ENCODE results near the gene CDH24. TPM values are rescaled to one million over a fixed set of nuclear protein-coding genes. Genes with fewer than 3 reads are reported as not detected.
A peak's percentile ranks its signal among the peaks of the same experiment; 100 is the strongest.

CDH24 gene
- total and polyA plus RNA-seq, 2 of the 13 experiments (the other 11 are each of a cell fraction or from before 2014, with no cell fraction given) = 0.69 to 0.99 TPM

DNA sequence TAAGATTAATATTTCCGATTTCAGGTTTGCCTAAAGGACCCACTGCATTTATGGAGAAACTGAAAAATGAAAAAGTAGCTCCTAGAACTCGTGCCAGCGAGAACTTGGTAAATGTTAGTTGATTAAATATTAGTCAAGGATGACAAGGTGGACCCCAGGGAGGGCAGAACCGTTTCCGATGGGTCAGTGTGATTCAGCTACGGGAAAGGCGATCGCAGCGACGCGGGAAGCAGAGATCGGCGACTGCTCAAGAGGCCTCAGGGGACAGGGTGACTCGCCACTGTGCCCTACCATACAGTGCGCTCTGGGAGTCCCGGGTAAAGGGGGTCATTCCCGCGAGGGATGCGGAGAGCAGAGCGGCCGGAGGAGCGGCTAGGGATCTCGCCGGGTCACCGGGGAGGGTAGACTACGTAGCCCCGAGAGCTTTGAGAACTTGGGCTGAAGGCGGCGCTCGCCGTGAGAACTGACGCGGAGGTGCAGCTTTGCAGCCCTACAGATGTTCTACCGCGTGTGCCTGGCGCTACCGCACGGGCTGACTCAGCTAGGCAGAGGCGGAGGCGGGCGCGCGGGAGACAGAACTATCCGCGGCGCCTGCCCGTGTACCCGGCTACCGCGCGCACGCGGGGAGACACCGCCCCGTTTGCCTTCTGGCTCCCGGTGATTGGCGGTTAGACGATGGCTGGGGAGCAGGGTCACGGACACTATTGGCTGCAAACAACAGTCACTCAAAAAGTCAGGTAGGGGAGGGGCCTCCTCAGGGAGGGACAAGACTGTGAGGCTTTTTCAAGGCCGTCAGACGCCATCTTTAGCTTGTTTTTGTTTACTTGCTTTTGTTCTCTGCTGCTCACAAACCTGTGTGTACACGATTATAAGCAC lies 50.5 kb downstream of the CDH24 start (continued):
- TF ChIP-seq, protein P1, sequence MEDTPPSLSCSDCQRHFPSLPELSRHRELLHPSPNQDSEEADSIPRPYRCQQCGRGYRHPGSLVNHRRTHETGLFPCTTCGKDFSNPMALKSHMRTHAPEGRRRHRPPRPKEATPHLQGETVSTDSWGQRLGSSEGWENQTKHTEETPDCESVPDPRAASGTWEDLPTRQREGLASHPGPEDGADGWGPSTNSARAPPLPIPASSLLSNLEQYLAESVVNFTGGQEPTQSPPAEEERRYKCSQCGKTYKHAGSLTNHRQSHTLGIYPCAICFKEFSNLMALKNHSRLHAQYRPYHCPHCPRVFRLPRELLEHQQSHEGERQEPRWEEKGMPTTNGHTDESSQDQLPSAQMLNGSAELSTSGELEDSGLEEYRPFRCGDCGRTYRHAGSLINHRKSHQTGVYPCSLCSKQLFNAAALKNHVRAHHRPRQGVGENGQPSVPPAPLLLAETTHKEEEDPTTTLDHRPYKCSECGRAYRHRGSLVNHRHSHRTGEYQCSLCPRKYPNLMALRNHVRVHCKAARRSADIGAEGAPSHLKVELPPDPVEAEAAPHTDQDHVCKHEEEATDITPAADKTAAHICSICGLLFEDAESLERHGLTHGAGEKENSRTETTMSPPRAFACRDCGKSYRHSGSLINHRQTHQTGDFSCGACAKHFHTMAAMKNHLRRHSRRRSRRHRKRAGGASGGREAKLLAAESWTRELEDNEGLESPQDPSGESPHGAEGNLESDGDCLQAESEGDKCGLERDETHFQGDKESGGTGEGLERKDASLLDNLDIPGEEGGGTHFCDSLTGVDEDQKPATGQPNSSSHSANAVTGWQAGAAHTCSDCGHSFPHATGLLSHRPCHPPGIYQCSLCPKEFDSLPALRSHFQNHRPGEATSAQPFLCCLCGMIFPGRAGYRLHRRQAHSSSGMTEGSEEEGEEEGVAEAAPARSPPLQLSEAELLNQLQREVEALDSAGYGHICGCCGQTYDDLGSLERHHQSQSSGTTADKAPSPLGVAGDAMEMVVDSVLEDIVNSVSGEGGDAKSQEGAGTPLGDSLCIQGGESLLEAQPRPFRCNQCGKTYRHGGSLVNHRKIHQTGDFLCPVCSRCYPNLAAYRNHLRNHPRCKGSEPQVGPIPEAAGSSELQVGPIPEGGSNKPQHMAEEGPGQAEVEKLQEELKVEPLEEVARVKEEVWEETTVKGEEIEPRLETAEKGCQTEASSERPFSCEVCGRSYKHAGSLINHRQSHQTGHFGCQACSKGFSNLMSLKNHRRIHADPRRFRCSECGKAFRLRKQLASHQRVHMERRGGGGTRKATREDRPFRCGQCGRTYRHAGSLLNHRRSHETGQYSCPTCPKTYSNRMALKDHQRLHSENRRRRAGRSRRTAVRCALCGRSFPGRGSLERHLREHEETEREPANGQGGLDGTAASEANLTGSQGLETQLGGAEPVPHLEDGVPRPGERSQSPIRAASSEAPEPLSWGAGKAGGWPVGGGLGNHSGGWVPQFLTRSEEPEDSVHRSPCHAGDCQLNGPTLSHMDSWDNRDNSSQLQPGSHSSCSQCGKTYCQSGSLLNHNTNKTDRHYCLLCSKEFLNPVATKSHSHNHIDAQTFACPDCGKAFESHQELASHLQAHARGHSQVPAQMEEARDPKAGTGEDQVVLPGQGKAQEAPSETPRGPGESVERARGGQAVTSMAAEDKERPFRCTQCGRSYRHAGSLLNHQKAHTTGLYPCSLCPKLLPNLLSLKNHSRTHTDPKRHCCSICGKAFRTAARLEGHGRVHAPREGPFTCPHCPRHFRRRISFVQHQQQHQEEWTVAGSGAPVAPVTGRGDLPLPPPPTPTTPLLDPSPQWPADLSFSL (CRISPR knock-in tag; IDR thresholded peaks at IDR 0.05) = 0 out of 2 replicates have a peak, but pooled peaks have one; percentile 39
- TF ChIP-seq, protein P2, sequence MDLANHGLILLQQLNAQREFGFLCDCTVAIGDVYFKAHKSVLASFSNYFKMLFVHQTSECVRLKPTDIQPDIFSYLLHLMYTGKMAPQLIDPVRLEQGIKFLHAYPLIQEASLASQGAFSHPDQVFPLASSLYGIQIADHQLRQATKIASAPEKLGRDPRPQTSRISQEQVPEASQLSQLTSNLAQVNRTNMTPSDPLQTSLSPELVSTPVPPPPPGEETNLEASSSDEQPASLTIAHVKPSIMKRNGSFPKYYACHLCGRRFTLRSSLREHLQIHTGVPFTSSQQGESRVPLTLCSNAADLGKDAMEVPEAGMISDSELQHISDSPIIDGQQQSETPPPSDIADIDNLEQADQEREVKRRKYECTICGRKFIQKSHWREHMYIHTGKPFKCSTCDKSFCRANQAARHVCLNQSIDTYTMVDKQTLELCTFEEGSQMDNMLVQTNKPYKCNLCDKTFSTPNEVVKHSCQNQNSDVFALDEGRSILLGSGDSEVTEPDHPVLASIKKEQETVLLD (CRISPR knock-in tag; IDR thresholded peaks at IDR 0.05; ENCODE audit: low read depth) = peak; percentile 98
- TF ChIP-seq ATAD3A (CRISPR knock-in tag; IDR thresholded peaks at IDR 0.05) = peak; percentile 95
- TF ChIP-seq, protein P3, sequence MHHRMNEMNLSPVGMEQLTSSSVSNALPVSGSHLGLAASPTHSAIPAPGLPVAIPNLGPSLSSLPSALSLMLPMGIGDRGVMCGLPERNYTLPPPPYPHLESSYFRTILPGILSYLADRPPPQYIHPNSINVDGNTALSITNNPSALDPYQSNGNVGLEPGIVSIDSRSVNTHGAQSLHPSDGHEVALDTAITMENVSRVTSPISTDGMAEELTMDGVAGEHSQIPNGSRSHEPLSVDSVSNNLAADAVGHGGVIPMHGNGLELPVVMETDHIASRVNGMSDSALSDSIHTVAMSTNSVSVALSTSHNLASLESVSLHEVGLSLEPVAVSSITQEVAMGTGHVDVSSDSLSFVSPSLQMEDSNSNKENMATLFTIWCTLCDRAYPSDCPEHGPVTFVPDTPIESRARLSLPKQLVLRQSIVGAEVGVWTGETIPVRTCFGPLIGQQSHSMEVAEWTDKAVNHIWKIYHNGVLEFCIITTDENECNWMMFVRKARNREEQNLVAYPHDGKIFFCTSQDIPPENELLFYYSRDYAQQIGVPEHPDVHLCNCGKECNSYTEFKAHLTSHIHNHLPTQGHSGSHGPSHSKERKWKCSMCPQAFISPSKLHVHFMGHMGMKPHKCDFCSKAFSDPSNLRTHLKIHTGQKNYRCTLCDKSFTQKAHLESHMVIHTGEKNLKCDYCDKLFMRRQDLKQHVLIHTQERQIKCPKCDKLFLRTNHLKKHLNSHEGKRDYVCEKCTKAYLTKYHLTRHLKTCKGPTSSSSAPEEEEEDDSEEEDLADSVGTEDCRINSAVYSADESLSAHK (CRISPR knock-in tag; IDR thresholded peaks at IDR 0.05; ENCODE audit: borderline replicate concordance) = no peak; the same call in 1 of the 2 replicates
- TF ChIP-seq, protein P4, sequence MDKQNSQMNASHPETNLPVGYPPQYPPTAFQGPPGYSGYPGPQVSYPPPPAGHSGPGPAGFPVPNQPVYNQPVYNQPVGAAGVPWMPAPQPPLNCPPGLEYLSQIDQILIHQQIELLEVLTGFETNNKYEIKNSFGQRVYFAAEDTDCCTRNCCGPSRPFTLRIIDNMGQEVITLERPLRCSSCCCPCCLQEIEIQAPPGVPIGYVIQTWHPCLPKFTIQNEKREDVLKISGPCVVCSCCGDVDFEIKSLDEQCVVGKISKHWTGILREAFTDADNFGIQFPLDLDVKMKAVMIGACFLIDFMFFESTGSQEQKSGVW (CRISPR knock-in tag; IDR thresholded peaks at IDR 0.05; ENCODE audit: borderline replicate concordance) = peak; percentile 98
- TF ChIP-seq, protein P5, sequence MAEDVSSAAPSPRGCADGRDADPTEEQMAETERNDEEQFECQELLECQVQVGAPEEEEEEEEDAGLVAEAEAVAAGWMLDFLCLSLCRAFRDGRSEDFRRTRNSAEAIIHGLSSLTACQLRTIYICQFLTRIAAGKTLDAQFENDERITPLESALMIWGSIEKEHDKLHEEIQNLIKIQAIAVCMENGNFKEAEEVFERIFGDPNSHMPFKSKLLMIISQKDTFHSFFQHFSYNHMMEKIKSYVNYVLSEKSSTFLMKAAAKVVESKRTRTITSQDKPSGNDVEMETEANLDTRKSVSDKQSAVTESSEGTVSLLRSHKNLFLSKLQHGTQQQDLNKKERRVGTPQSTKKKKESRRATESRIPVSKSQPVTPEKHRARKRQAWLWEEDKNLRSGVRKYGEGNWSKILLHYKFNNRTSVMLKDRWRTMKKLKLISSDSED (CRISPR knock-in tag; IDR thresholded peaks at IDR 0.05) = no peak
- TF ChIP-seq, protein P6, sequence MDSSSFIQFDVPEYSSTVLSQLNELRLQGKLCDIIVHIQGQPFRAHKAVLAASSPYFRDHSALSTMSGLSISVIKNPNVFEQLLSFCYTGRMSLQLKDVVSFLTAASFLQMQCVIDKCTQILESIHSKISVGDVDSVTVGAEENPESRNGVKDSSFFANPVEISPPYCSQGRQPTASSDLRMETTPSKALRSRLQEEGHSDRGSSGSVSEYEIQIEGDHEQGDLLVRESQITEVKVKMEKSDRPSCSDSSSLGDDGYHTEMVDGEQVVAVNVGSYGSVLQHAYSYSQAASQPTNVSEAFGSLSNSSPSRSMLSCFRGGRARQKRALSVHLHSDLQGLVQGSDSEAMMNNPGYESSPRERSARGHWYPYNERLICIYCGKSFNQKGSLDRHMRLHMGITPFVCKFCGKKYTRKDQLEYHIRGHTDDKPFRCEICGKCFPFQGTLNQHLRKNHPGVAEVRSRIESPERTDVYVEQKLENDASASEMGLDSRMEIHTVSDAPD (CRISPR knock-in tag; IDR thresholded peaks at IDR 0.05) = peak; percentile 96
- peak; percentile 99 for TF ChIP-seq ZNF776 (CRISPR knock-in tag; IDR thresholded peaks at IDR 0.05)
- peak; percentile 97 for TF ChIP-seq ZNF550 (CRISPR knock-in tag; IDR thresholded peaks at IDR 0.05; ENCODE audit: borderline replicate concordance)
- TF ChIP-seq MTF2 (CRISPR knock-in tag; IDR thresholded peaks at IDR 0.05; ENCODE audit: borderline replicate concordance) = peak; percentile 91; the same call in 1 of the 2 replicates
- peak; percentile 97 for TF ChIP-seq ZIK1 (CRISPR knock-in tag; IDR thresholded peaks at IDR 0.05; ENCODE audit: borderline replicate concordance, low read depth)
- peak; percentile 72; the same call in 1 of the 2 replicates for TF ChIP-seq ZNF3 (CRISPR knock-in tag; IDR thresholded peaks at IDR 0.05)
